Measurements from ENCODE around the gene HECTD4.

The HECTD4 gene

DNA sequence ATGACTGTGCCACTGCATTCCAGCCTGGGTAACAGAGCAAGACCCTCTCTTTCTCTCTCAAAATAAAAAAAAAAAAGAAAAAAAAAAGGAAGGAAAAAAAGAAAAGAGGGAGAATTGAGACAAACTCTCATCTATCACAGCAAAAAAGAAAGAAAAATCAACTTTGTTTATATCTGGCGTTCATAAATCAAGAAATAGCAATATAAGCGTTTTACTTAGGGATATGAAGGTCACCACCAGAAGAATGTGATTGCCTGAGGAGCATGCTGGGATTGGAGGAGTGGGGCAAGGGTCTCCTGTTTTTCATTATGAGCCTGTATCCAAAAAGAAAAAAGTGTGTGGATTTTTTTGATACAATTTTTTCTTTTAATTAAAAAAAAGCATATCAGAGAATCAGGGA, 78.4 kb downstream of the HECTD4 start:
- no peaks in the 10 kb centered on the region for H3K9me3 ChIP-seq (ENCODE audit: control insufficient read depth, insufficient read depth, low read length)
- no peaks in the 10 kb centered on the region for H3F3A ChIP-seq (ENCODE audit: control insufficient read depth, insufficient read depth)
- H3K36me3 ChIP-seq (ENCODE audit: control insufficient read depth, low read length): peaks cover 23% of the 10 kb centered on the region
- TF ChIP-seq, protein P1, sequence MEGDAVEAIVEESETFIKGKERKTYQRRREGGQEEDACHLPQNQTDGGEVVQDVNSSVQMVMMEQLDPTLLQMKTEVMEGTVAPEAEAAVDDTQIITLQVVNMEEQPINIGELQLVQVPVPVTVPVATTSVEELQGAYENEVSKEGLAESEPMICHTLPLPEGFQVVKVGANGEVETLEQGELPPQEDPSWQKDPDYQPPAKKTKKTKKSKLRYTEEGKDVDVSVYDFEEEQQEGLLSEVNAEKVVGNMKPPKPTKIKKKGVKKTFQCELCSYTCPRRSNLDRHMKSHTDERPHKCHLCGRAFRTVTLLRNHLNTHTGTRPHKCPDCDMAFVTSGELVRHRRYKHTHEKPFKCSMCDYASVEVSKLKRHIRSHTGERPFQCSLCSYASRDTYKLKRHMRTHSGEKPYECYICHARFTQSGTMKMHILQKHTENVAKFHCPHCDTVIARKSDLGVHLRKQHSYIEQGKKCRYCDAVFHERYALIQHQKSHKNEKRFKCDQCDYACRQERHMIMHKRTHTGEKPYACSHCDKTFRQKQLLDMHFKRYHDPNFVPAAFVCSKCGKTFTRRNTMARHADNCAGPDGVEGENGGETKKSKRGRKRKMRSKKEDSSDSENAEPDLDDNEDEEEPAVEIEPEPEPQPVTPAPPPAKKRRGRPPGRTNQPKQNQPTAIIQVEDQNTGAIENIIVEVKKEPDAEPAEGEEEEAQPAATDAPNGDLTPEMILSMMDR (IDR thresholded peaks at IDR 0.05; ENCODE audit: low read depth, low read length, poor library complexity, severe bottlenecking): no peak
- TF ChIP-seq EZH2phosphoT487 (IDR thresholded peaks at IDR 0.05; ENCODE audit: borderline replicate concordance, low read length): no peak
- no peaks in the 10 kb centered on the region for H3K9me2 ChIP-seq (replicated peaks; ENCODE audit: control insufficient read depth, low read length)
- no peak overlapping the region for H3K27ac ChIP-seq (ENCODE audit: low read depth, low read length)
- no peaks in the 10 kb centered on the region for H3K27me3 ChIP-seq (ENCODE audit: control insufficient read depth, low read length)
- H4K20me1 ChIP-seq (ENCODE audit: control insufficient read depth, insufficient read depth, low read depth, low read length): no peaks in the 10 kb centered on the region
- no peaks in the 10 kb centered on the region for H3K79me2 ChIP-seq (ENCODE audit: control insufficient read depth, low read length)
- H3K4me1 ChIP-seq (ENCODE audit: control insufficient read depth, low read length): peaks cover 10% of the 10 kb centered on the region
- no peak overlapping the region for H3K4me2 ChIP-seq (ENCODE audit: low read length)
- H3K4me3 ChIP-seq (ENCODE audit: low read length): no peak overlapping the region

DNA sequence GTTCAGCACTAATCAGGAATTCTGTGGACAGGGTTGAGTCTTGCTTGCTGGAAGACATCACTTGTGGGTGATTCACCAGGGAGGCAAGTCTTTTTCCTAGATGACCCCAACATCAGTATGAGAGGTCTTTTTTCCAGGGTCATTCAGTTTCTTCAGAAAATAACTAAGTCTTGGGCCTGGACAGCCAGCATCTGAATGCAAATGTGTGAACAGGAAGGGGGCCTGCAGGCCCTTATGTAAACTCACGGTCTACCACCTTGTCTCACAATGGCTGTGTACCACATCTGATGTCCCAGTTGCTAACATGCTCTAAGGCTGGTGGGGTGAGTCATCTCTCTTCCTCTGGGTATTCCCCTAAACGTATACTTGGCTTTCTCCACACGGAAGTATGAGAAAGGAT, 79.2 kb downstream of the HECTD4 start:
- H3K79me2 ChIP-seq (ENCODE audit: control insufficient read depth, low read length): no peaks in the 10 kb centered on the region
- no peaks in the 10 kb centered on the region for H3F3A ChIP-seq (ENCODE audit: control insufficient read depth, insufficient read depth)
- TF ChIP-seq, protein P1 (IDR thresholded peaks at IDR 0.05; ENCODE audit: low read depth, low read length, poor library complexity, severe bottlenecking): no peak
- TF ChIP-seq EZH2phosphoT487 (IDR thresholded peaks at IDR 0.05; ENCODE audit: borderline replicate concordance, low read length): no peak
- no peak overlapping the region for H3K4me3 ChIP-seq (ENCODE audit: low read length)
- peaks cover 22% of the 10 kb centered on the region for H3K36me3 ChIP-seq (ENCODE audit: control insufficient read depth, low read length)
- no peaks in the 10 kb centered on the region for H4K20me1 ChIP-seq (ENCODE audit: control insufficient read depth, insufficient read depth, low read depth, low read length)
- H3K9me2 ChIP-seq (replicated peaks; ENCODE audit: control insufficient read depth, low read length): no peaks in the 10 kb centered on the region
- no peaks in the 10 kb centered on the region for H3K27me3 ChIP-seq (ENCODE audit: control insufficient read depth, low read length)
- H3K4me2 ChIP-seq (ENCODE audit: low read length): no peak overlapping the region
- H3K9me3 ChIP-seq (ENCODE audit: control insufficient read depth, insufficient read depth, low read length): no peaks in the 10 kb centered on the region
- H3K27ac ChIP-seq (ENCODE audit: low read depth, low read length): no peak overlapping the region
- H3K4me1 ChIP-seq (ENCODE audit: control insufficient read depth, low read length): peaks cover 7% of the 10 kb centered on the region

DNA sequence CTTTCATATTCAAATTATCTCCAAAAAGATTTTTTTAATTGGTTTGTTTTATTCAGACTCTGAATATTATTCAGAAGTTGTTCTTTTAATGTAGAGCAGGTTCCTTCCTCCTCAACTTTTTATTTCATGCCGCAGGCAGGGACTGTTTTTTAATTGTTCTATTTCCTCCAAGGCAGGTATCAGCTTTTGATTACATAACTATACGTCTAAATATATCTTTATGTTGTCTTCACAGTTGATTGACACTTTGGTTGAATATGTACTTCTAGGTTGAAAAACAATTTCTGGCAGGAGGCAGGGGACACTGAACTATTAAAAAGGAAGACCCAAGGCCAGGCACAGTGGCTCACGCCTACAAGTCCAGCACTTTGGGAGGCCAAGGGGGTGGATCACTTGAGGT, 82.5 kb downstream of the HECTD4 start:
- TF ChIP-seq, protein P1 (IDR thresholded peaks at IDR 0.05; ENCODE audit: low read depth, low read length, poor library complexity, severe bottlenecking): no peak
- no peak for TF ChIP-seq EZH2phosphoT487 (IDR thresholded peaks at IDR 0.05; ENCODE audit: borderline replicate concordance, low read length)
- no peak overlapping the region for H3K27ac ChIP-seq (ENCODE audit: low read depth, low read length)
- H3F3A ChIP-seq (ENCODE audit: control insufficient read depth, insufficient read depth): no peaks in the 10 kb centered on the region
- H3K27me3 ChIP-seq (ENCODE audit: control insufficient read depth, low read length): no peaks in the 10 kb centered on the region
- no peak overlapping the region for H3K4me3 ChIP-seq (ENCODE audit: low read length)
- H3K36me3 ChIP-seq (ENCODE audit: control insufficient read depth, low read length): peaks cover 8% of the 10 kb centered on the region
- H3K4me2 ChIP-seq (ENCODE audit: low read length): no peak overlapping the region
- H4K20me1 ChIP-seq (ENCODE audit: control insufficient read depth, insufficient read depth, low read depth, low read length): no peaks in the 10 kb centered on the region
- H3K9me2 ChIP-seq (replicated peaks; ENCODE audit: control insufficient read depth, low read length): no peaks in the 10 kb centered on the region
- no peaks in the 10 kb centered on the region for H3K9me3 ChIP-seq (ENCODE audit: control insufficient read depth, insufficient read depth, low read length)
- H3K4me1 ChIP-seq (ENCODE audit: control insufficient read depth, low read length): peaks cover 7% of the 10 kb centered on the region
- no peaks in the 10 kb centered on the region for H3K79me2 ChIP-seq (ENCODE audit: control insufficient read depth, low read length)

DNA sequence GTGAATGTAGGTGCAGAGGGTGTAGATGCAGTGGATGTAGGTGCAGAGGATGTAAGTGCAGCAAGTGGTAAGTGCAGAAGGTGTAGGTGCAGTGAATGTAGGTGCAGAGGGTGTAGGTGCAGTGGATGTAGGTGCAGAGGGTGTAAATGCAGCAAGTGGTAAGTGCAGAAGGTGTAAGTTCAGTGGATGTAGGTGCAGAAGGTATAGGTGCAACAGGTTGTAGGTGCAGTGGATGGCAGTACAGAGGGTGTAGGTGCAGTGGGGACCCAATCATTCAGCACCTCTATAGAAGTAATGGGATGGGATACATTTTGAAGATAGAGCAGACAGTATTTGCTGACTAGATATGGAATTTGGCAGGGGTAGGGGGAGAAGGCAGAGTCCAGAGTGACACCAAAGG, 85.0 kb downstream of the HECTD4 start:
- no peaks in the 10 kb centered on the region; the same call in 1 of the 2 replicates for H3K36me3 ChIP-seq (ENCODE audit: control insufficient read depth, low read length)
- no peaks in the 10 kb centered on the region for H3F3A ChIP-seq (ENCODE audit: control insufficient read depth, insufficient read depth)

More for the DNA sequence above, 85.0 kb downstream of the HECTD4 start:
- TF ChIP-seq, protein P1 (IDR thresholded peaks at IDR 0.05; ENCODE audit: low read depth, low read length, poor library complexity, severe bottlenecking): no peak
- no peak for TF ChIP-seq EZH2phosphoT487 (IDR thresholded peaks at IDR 0.05; ENCODE audit: borderline replicate concordance, low read length)
- Histone ChIP-seq H3K79me2 (ENCODE audit: control insufficient read depth, low read length) (no peaks in the 10 kb centered on the region), H3K4me1 (ENCODE audit: control insufficient read depth, low read length) (no peaks in the 10 kb centered on the region), H3K9me2 (replicated peaks; ENCODE audit: control insufficient read depth, low read length) (no peaks in the 10 kb centered on the region), H3K27ac (ENCODE audit: low read depth, low read length) (no peak overlapping the region), H3K27me3 (ENCODE audit: control insufficient read depth, low read length) (no peaks in the 10 kb centered on the region), H3K9me3 (ENCODE audit: control insufficient read depth, insufficient read depth, low read length) (no peaks in the 10 kb centered on the region), H4K20me1 (ENCODE audit: control insufficient read depth, insufficient read depth, low read depth, low read length) (no peaks in the 10 kb centered on the region), H3K4me3 (ENCODE audit: low read length) (no peak overlapping the region), H3K4me2 (ENCODE audit: low read length) (no peak overlapping the region)
